GM19372 (cell line): ENCODE measurements around the gene MUC13.

Experiments
- ATAC-seq: cut with Tn5 transposase; IDR thresholded peaks from one replicate; pipeline ENCODE4 v1.9.1; 2021; ENCODE audit warnings: mild to moderate bottlenecking, low read depth, moderate library complexity; ENCODE audit not compliant: unreplicated experiment

Gene MUC13

DNA sequence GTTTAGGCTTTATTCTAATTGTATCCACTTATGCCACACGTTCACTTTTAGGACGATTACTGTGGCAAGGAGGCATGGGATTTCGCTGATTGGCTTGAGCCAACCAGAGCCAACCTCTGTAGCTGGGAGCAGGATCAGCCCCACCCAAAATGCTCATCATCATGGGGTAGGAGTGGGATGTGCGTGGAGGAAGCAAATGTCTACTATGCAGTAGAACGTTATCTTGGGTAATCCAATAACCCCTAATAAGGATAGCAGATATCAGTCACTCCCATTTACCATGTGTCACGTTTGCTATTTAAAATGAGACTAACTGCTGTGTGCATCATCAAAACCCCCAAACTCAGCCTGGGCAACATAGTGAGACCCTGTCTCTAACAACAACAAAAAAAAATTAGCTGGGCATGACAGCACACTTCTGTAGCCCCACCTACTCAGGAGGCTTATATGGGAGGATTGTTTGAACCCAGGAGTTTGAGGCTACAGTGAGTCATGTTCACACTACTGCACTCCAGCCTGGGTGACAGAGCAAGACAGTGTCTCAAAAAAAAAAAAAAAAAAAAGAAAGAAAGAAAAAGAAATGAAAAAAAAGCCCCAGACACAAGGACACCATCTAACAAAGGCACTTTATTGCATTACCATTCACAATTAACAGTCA, 29.6 kb downstream of the MUC13 start:
- ATAC-seq, result no peak

- ATAC-seq, result no peak
Measured at GRCh38 chr3:124903896-124904834, 30.4 kb downstream of the MUC13 start.

- ATAC-seq, result no peak
Measured at GRCh38 chr3:124896824-124897526, 37.6 kb downstream of the MUC13 start.

DNA sequence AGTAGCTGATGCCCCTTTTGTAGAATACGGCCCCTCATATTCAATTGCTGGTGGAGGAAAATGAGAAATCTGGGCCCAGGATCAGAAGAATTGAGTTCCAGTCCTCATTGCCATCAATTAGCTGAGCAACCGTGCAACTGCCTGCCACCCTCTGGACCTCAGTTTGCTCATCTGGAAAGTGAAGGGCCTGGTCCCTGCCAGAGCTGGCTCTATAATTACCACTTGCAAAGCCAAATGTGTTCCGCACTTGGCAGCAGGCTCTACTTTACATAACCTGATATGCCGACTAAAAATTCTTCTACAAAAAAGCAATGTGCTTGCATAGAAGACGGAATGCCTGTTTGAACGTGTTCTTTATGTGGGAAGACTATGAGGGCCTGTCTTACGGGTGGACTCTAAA, 38.8 kb downstream of the MUC13 start:
- no peak for ATAC-seq

DNA sequence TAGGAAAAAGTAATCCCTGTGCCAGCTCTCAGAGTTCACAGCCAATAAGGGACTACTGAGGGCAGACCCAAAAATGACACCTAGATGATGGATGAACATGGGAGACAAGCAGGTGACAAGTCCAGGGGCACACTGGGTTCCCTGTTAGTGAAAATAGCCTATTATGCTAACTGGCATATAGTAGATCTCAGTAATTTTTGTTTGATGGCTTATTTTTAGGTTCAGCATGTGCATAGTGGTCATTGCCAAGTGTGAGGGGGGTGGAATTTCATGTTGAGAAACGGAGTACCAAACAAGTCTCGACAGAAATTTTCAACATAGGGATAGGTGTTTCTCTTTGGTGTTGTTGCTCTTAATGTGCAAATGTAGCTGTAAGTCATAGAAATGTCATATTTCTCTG, 41.0 kb downstream of the MUC13 start:
- no peak for ATAC-seq

DNA sequence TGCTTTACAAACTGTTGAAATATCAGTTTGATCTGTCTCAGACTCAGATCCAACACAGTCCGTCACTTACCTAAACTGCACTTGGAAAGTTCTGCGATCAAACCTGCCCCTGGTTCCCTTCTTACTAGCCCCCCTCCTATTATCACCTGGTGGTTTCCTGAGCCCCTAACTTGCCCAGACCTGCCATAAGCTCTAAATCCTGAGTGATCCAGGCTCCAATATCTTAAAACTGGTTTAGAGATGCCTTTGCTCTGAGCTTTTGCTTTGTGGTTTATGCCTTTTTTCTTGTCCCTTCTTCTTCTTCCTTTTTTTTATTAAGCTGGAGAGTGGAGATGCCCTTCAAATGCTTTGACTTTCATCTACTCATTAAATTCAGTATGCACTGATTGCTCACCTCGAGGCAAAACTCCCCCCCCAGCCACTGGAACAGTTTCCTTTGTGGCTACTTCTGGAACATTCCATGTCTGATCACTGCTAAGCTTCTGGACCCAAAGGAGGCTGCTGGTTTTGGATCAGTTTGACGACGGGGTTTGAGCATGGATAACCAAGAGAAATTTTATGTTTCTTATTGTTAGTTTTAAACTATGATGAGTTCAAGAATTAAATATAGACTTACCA, 43.9 kb downstream of the MUC13 start:
- no peak for ATAC-seq

GRCh38 chr3:124888482-124889441, 45.8 kb downstream of the MUC13 start:
- ATAC-seq, result no peak

DNA sequence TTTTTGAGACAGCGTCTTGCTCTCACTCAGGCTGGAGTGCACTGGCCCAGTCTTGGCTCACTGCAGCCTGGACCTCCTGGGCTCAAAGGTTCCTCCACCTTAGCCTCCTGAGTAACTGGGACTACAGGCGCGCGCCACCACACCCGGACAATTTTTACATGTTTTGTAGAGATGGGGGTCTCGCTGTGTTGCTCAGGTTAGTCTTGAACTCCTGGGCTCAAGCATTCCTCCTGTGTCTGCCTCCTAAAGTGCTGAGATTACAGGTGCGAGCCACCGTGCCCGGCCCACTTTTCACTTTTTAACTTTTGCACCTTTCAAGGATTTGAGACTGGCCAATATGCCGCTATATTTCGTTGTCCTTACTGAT, 46.6 kb downstream of the MUC13 start:
- no peak for ATAC-seq

- peak; percentile 60 for ATAC-seq
Measured at GRCh38 chr3:124887177-124887931, 47.2 kb downstream of the MUC13 start, which contains the start of gene ITGB5. Gene ITGB5, minus strand, starts transcription at chr3:124887365. Its CDS starts 365 bp downstream, at chr3:124887000.

DNA sequence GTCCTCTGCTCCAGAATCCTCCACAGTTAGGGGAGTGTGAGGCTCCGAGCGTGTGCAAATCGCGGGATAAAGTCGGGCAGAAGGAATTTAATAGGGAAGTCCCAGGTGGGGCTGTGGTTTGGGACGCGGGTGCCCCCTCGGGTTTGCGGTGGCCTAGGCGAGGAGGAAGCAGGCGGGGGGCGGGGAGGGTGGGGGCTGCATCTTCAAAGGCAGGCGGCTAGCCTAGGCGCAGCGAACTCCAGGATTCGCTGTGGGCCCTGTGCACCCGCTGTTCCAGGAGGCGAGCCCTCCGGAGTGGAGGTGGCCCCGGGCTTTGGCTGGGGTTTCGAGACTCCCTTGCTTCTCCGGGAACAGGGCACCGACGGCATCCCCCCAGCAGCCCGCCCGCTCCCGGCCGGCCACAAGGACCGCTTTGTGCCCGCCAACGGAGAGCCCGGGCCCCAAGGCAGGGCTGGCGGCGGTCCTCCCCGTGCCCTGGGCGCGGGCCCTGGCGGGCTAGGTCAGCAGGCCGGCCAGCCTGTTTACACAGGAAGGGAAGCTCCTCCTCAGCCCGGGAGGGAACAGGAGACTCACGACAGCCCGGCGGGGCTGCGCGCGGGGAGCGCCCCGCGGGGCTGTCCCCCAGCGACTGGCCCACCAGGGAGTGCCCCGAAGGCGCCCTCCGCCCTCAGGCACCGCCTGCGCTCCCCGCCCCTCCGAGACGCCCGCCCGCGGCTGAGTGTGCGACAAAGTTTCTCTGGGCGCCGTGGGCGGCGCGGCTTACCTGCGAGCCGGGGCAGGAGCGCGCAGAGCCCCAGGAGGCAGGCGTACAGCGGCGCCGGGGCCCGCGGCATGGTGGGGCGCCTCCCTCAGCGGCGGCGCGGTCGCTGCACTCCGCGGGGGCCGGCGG, 48.1 kb downstream of the MUC13 start:
- ATAC-seq, result peak; percentile 54

- ATAC-seq, result no peak
Measured at GRCh38 chr3:124885466-124886167, 48.9 kb downstream of the MUC13 start.

- ATAC-seq, result no peak
Measured at GRCh38 chr3:124884474-124885101, 50.0 kb downstream of the MUC13 start.

DNA sequence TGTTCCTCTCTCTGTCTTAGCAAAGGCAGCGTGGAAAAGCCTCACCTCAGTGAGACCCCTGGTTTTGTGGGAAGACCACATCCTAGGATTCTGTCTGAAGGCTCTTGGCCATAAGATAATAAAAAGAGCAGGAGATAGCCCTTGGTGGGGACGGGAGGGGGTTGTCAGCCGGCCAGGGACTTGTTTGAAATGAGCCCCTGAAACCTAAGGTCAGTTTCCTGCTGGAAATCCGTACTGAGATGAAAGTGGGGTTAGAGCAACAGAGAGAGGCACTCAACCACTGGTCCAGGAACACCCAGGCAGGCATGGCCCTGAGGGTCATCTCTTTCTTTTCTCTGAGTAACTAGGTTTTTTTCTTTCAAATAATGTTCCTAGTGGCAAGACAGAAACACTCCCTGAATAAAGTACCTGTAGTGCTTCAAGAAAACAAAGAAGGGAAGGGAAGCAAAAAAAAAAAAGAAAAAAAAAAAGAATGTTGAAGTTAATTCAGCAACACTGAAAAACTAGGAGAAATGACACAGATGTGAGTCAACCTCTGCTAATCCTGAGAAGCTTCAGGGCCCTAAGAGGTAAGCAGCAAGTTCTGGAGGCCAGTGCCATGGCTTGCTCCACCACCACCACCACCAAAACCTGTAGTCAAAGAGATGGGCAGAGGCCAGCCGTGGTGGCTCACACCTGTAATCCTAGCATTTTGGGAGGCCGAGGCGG, 50.6 kb downstream of the MUC13 start:
- no peak for ATAC-seq

- no peak for ATAC-seq
Measured at GRCh38 chr3:124882816-124883747, 51.5 kb downstream of the MUC13 start.
